ENCODE results near the gene MYO1E. TPM values are rescaled to one million over a fixed set of nuclear protein-coding genes. Genes with fewer than 3 reads are reported as not detected.

MYO1E gene
- total RNA-seq, 4 donors from 2014 or later, result 49.7 to 135 (median 82.2) TPM

DNA sequence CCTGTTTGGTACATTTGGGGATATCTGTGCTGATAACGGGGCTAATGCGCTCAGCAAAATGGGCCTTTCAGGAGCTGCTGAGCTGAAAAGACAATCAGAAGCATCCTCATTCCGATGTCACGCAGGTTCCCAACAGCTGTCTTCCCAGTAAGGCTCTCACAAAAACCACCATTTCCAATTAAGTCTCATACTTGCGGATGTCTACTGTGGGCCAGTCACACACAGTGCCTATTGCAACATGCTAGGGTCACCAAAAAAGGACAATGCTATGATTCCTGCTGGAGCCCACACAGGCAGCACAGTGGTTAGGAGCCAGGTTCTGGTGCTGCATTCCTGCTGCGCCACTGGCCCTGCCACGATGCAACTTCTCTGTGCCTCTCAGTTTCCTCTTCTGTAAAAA is 182.4 kb downstream of the MYO1E start:
- Histone ChIP-seq H3K4me3 (no peak overlapping the region), H3K27me3 (no peaks in the 10 kb centered on the region), H3K36me3 (peaks cover 5 to 84% (median 7%) of the 10 kb centered on the region in 3 donors), H3K9me3 (no peaks in the 10 kb centered on the region), H3K4me1 (peaks cover 4 to 21% (median 14%) of the 10 kb centered on the region in 3 donors), H3K27ac (no peak overlapping the region)
- DNase-seq, result no peak
- no peak for TF ChIP-seq POLR2A (IDR thresholded peaks at IDR 0.05)
- TF ChIP-seq, protein P1, sequence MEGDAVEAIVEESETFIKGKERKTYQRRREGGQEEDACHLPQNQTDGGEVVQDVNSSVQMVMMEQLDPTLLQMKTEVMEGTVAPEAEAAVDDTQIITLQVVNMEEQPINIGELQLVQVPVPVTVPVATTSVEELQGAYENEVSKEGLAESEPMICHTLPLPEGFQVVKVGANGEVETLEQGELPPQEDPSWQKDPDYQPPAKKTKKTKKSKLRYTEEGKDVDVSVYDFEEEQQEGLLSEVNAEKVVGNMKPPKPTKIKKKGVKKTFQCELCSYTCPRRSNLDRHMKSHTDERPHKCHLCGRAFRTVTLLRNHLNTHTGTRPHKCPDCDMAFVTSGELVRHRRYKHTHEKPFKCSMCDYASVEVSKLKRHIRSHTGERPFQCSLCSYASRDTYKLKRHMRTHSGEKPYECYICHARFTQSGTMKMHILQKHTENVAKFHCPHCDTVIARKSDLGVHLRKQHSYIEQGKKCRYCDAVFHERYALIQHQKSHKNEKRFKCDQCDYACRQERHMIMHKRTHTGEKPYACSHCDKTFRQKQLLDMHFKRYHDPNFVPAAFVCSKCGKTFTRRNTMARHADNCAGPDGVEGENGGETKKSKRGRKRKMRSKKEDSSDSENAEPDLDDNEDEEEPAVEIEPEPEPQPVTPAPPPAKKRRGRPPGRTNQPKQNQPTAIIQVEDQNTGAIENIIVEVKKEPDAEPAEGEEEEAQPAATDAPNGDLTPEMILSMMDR (IDR thresholded peaks at IDR 0.05), result no peak
- WGBS, 2 donors, result 85 to 95% methylated on average over 7 of the region's 7 CpGs
- intact Hi-C loops (cut with DNase I), result no loop called here

DNA sequence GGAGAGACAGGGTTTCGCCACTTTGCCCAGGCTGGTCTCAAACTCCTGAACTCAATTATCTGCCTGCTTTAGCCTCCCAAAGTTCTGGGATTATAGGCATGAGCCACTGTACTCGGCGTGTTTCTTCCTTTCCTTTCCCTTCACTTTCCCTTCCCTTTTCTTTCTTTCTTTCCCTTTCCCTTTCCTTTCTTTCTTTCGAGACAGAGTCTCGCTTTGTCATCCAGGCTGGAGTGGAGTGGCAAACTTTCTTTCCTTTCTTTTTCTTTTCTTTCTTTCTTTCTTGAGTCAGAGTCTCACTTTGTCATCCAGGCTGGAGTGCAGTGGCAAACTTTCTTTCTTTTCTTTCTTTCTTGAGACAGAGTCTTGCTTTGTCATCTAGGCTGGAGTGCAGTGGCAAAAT is 183.4 kb downstream of the MYO1E start:
- no peaks in the 10 kb centered on the region for H3K9me3 ChIP-seq
- no peaks in the 10 kb centered on the region for H3K27me3 ChIP-seq
- H3K4me3 ChIP-seq, result no peak overlapping the region
- TF ChIP-seq, protein P1 (IDR thresholded peaks at IDR 0.05), result no peak
- TF ChIP-seq POLR2A (IDR thresholded peaks at IDR 0.05), result no peak
- H3K27ac ChIP-seq, result no peak overlapping the region
- 89 to 91% methylated on average over 5 of the region's 5 CpGs for WGBS, 2 donors
- no peak for DNase-seq
- peaks cover 0 to 83% (median 0%) of the 10 kb centered on the region in 3 donors for H3K36me3 ChIP-seq
- H3K4me1 ChIP-seq, result peaks cover 4 to 21% (median 14%) of the 10 kb centered on the region in 3 donors
- intact Hi-C loops (cut with DNase I), result no loop called here

DNA sequence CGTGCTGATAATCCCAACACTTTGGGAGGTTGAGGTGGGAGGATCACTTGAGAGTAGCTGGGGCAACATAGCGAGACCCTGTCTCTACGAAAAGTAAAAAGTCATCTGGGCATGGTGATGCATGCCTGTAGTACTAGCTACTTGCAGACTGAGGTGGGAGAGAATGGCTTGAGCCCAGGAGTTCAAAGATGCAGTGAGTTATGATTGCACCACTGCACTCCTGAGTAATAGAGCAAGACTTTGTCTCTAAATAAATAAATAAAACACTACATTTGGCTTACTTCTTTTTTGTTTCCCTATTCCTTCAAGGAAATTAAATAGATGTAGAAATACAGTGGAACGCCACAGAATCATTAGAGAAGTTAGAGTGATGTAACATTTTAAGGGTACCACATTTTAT is 186.2 kb downstream of the MYO1E start:
- WGBS, 2 donors, result 77 to 91% methylated on average over 4 of the region's 4 CpGs
- no peak overlapping the region for H3K27ac ChIP-seq
- no peak for DNase-seq
- intact Hi-C loops (cut with DNase I), result no loop called here
- H3K4me3 ChIP-seq, result no peak overlapping the region
- H3K27me3 ChIP-seq, result no peaks in the 10 kb centered on the region
- H3K4me1 ChIP-seq, result peaks cover 0 to 7% (median under 1%) of the 10 kb centered on the region in 3 donors
- peaks cover 0 to 13% (median 8%) of the 10 kb centered on the region in 3 donors for H3K9me3 ChIP-seq
- peaks cover 0 to 90% (median 0%) of the 10 kb centered on the region in 3 donors for H3K36me3 ChIP-seq
- no peak for TF ChIP-seq POLR2A (IDR thresholded peaks at IDR 0.05)
- TF ChIP-seq, protein P1 (IDR thresholded peaks at IDR 0.05), result no peak

DNA sequence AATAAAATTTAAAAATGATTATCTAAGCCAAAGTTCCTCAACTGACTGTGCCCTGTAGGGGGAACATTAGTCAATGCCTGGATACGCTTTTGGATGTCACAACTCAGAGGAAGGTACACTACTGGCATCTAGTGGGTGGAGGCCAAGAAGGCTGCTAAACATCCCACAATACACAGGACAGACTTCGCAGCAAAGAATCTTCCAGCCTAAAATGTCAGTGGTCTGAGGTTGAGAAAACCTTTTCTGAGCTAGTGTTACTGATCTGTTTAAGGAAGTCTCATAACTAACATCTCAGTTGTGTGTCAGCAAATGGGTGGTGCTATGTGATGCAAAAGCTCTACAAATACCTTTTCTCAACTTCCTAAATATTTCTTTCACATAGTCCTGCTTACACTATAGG is 186.9 kb downstream of the MYO1E start:
- DNase-seq, result no peak
- intact Hi-C loops (cut with DNase I), result no loop called here
- peaks cover 0 to 89% (median 0%) of the 10 kb centered on the region in 3 donors for H3K36me3 ChIP-seq
- 57 to 82% methylated on average over 2 of the region's 2 CpGs for WGBS, 2 donors
- no peak overlapping the region for H3K4me3 ChIP-seq
- H3K27me3 ChIP-seq, result no peaks in the 10 kb centered on the region
- H3K4me1 ChIP-seq, result no peaks in the 10 kb centered on the region
- TF ChIP-seq POLR2A (IDR thresholded peaks at IDR 0.05), result no peak
- TF ChIP-seq, protein P1 (IDR thresholded peaks at IDR 0.05), result peak in 1 of 6 experiments; percentile 27
- no peak overlapping the region for H3K27ac ChIP-seq
- H3K9me3 ChIP-seq, result peaks cover 0 to 14% (median 8%) of the 10 kb centered on the region in 3 donors

DNA sequence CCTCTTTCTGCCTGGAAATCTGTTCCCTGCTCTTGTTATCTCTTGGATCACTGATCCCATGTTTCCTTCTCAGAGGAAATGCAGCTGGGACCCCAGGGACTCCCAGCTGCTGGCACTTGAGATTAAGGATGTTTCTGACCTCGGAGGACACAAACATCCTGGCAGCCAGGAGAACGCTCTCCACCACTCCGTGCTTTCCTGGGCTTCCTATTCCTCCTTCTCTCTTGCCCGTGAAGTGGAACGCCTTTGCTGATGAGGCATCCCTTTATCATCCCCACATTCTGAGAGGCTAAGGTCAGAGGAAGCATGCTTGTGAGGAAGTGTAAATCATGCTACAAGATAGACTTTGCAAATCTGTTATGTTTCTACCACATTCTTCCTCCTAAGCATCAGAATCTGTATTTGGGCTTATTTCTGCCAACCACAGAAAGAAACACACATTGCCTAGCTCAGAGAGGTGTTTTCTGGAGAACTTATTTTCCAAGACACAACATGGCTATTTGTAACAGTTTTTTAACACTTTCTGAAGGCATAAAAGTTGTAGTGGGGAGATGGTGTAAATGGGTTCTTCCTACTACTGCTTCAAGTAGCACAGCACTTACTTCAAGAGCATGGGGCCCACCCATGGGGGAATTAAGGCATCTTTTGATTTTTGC is 191.6 kb downstream of the MYO1E start:
- no peaks in the 10 kb centered on the region for H3K27me3 ChIP-seq
- H3K9me3 ChIP-seq, result peaks cover 0 to 14% (median 8%) of the 10 kb centered on the region in 3 donors
- peaks cover 0 to 77% (median 0%) of the 10 kb centered on the region in 3 donors for H3K36me3 ChIP-seq
- peaks cover 0 to 2% (median 0%) of the 10 kb centered on the region in 3 donors for H3K4me1 ChIP-seq
- TF ChIP-seq, protein P1 (IDR thresholded peaks at IDR 0.05), result no peak
- TF ChIP-seq POLR2A (IDR thresholded peaks at IDR 0.05), result no peak
- 67 to 75% methylated on average over 5 of the region's 5 CpGs for WGBS, 2 donors
- H3K27ac ChIP-seq, result no peak overlapping the region
- intact Hi-C loops (cut with DNase I), result no loop called here
- DNase-seq, result no peak
- H3K4me3 ChIP-seq, result no peak overlapping the region
